ENCODE results near the gene THSD4. TPM values are rescaled to one million over a fixed set of nuclear protein-coding genes. Genes with fewer than 3 reads are reported as not detected.

The THSD4 gene
- total and polyA plus RNA-seq, 2 of the 4 experiments (the other 2 are of a cell fraction): 25.5 to 31.1 TPM

- Histone ChIP-seq H2AK9ac (replicated peaks; ENCODE audit: low read depth, low read length, poor library complexity) (peak overlapping the region; percentile 45), H3K9me3 (ENCODE audit: control insufficient read depth, insufficient read depth, low read length) (peaks cover 12% of the 10 kb centered on the region), H2BK15ac (ENCODE audit: low read depth, low read length) (no peak overlapping the region), H3K4me3 (ENCODE audit: insufficient read depth, low read depth, low read length) (no peak overlapping the region), H4K5ac (ENCODE audit: low read depth, low read length) (no peak overlapping the region), H2BK5ac (ENCODE audit: low read depth, low read length, poor library complexity, severe bottlenecking) (no peak overlapping the region), H2BK20ac (ENCODE audit: low read depth, low read length) (no peak overlapping the region), H2AFZ (replicated peaks; ENCODE audit: low read length, poor library complexity) (no peak overlapping the region), H3K27ac (ENCODE audit: insufficient read depth, low read length) (no peak overlapping the region), H4K20me1 (ENCODE audit: insufficient read depth, low read length) (peaks cover 5% of the 10 kb centered on the region; the same call in 1 of the 2 replicates), H3K4me1 (ENCODE audit: control insufficient read depth, insufficient read depth, low read length) (peaks cover 5% of the 10 kb centered on the region), H3K56ac (ENCODE audit: extremely low read depth, insufficient read depth, low read length) (no peak overlapping the region), H3K27me3 (ENCODE audit: control insufficient read depth, insufficient read depth, low read length) (no peaks in the 10 kb centered on the region), H3K9me1 (ENCODE audit: insufficient read depth, low read length) (peaks cover 13% of the 10 kb centered on the region), H3K9ac (ENCODE audit: low read depth, low read length) (no peak overlapping the region), H4K91ac (ENCODE audit: insufficient read depth, low read depth, low read length) (no peak overlapping the region), H2BK120ac (ENCODE audit: low read depth, low read length) (no peak overlapping the region), H3K79me1 (ENCODE audit: low read depth in 1 of 2, low read length in 2 of 2) (peaks cover 0 to 8% of the 10 kb centered on the region in 2 experiments; a peak in 2 of 4 replicates), H3K14ac (replicated peaks; ENCODE audit: low read depth, low read length) (no peak overlapping the region), H3K18ac (ENCODE audit: low read depth, low read length) (no peak overlapping the region), H3K4ac (ENCODE audit: low read depth, low read length) (peak overlapping the region; percentile 55; the same call in 1 of the 2 replicates), H3K36me3 (ENCODE audit: control insufficient read depth, insufficient read depth, low read length) (peaks cover 2% of the 10 kb centered on the region; the same call in 1 of the 2 replicates), H2AK5ac (ENCODE audit: low read depth, low read length) (no peak overlapping the region), H3K4me2 (ENCODE audit: low read depth, low read length) (no peak overlapping the region), H4K8ac (ENCODE audit: low read depth in 2 of 2, low read length in 2 of 2) (no peak overlapping the region), H3K23ac (ENCODE audit: low read depth, low read length) (no peak overlapping the region)
- DNase-seq (peak; percentile 86), ATAC-seq (ENCODE audit: low read depth) (peak; percentile 85)
- dilution Hi-C loops (cut with HindIII; ENCODE audit: low sequenced_read_pairs, unreplicated experiment): no loop called here
- in situ Hi-C loops (cut with MboI; ENCODE audit: low sequenced_read_pairs): no loop called here
- ChIA-PET POLR2A (ENCODE audit: unreplicated experiment) (no interaction called here), CTCF (no interaction called here)
- intact Hi-C loops (cut with micrococcal nuclease): no loop called here
- no TSS peak for BruUV-seq (replicated peaks)
- TF ChIP-seq MXI1 (IDR thresholded peaks at IDR 0.05; ENCODE audit: borderline replicate concordance, low read depth, low read length): 0 out of 2 replicates have a peak, but pooled peaks have one; percentile 60
- TF ChIP-seq RCOR1 (IDR thresholded peaks at IDR 0.05; ENCODE audit: insufficient replicate concordance, low read length): no peak
- 0 out of 2 replicates have a peak, but pooled peaks have one; percentile 69 for TF ChIP-seq FOS (IDR thresholded peaks at IDR 0.05; ENCODE audit: low read depth, low read length)
- TF ChIP-seq BHLHE40 (IDR thresholded peaks at IDR 0.05; ENCODE audit: low read depth, low read length): 0 out of 2 replicates have a peak, but pooled peaks have one; percentile 8
Observed at GRCh38 chr15:71588746-71589145, 473.5 kb downstream of the THSD4 start.

All from IMR-90 (cell line).